Stimulated activated CD4-positive, alpha-beta T cell treated with anti-CD3 and anti-CD28 coated beads, Interleukin-15, amount 100 ng/mL, for 1 hour (primary cell): ENCODE results near the gene TRIM7.
"Not testable (repeated sequence)": the region's sequence is repeated elsewhere in the genome, so short reads cannot be mapped to it uniquely, and the experiment has no call there.

Experiments used
- DNase-seq, 2 donors: peaks; one replicate each; pipeline ENCODE4 v3.0.0-alpha.2; 2020; ENCODE audit warnings: low read depth in 1 of 2, low spot score in 1 of 2

TRIM7 gene

GRCh38 chr5:181212934-181213333, 7.9 kb upstream of the TRIM7 start:
- no peak for DNase-seq

- DNase-seq = no peak
Observed at GRCh38 chr5:181212080-181212479, 7.1 kb upstream of the TRIM7 start.

DNA sequence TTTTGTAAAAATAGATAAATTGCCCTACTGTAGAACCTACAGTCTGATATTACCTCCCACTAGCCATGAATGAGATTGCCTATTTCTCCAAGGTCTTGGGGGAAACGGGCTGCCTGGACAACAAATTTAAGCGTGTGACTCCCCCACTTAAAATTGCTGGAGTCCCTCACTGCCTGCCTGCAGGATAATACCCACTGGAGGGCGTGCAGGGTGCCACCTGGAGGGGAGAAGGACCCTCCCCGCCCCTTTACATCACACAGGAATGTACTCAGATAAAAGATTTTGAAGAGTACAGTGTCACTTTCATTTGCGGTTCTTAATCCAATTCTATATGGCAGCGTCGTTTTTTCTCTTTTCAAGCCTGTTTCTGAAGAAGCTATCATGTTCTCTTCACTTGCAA, 6.2 kb upstream of the TRIM7 start:
- DNase-seq = no peak

GRCh38 chr5:181210698-181211097, 5.7 kb upstream of the TRIM7 start:
- DNase-seq = not testable (repeated sequence)

DNA sequence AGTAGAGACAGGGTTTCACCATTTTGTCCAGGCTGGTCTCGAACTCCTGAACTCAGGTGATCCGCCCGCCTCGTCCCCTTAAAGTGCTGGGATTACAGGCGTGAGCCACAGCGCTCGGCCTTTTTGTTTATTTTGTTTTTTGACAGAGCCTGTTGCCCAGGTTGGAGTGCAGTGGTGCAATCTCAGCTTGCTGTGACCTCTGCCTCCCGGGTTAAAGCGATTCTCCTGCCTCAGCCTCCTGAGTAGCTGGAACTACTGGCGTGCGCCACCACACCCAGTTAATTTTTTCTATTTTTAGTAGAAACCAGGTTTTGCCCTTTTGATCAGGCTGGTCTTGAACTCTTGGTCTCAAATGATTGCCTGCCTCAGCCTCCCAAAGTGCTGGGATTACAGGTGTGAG, 5.2 kb upstream of the TRIM7 start:
- DNase-seq = not testable (repeated sequence)

- DNase-seq = not testable (repeated sequence)
Observed at GRCh38 chr5:181209006-181209405, 4.0 kb upstream of the TRIM7 start.

GRCh38 chr5:181207960-181208253, 2.9 kb upstream of the TRIM7 start:
- DNase-seq = no peak

DNA sequence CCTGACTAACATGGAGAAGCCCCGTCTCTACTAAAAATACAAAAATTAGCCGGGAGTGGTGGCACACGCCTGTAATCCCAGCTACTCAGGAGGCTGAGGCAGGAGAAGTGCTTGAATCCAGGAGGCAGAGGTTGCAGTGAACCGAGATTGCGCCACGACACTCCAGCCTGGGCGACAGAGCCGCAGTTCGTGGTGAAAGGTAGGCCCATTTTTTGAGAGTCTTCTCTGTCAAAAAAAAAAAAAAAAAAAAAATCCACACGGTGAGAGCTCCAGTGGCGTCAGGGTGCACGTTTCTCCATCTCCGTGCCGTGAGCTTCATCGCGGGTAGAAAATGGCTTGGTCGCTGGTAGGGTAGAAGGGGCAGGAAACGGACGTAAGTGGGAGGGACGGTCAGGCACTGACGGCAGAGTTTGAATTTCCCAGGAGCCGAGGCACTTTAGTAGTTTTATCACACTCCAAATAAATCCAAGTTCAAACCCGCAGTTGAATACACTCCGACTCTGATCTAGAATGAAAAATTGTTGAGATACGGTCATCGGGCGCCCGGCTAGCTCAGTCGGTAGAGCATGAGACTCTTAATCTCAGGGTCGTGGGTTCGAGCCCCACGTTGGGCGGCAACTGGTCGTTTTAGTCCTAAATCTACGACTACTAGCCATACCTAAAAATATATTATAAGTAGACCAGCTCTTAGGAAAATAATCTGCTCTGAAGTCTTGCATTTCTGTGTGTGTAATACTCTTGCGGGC, 2.4 kb upstream of the TRIM7 start:
- peak; percentile 49 to 84 for DNase-seq

- no peak for DNase-seq
Observed at GRCh38 chr5:181205761-181206649, 1.0 kb upstream of the TRIM7 start.

DNA sequence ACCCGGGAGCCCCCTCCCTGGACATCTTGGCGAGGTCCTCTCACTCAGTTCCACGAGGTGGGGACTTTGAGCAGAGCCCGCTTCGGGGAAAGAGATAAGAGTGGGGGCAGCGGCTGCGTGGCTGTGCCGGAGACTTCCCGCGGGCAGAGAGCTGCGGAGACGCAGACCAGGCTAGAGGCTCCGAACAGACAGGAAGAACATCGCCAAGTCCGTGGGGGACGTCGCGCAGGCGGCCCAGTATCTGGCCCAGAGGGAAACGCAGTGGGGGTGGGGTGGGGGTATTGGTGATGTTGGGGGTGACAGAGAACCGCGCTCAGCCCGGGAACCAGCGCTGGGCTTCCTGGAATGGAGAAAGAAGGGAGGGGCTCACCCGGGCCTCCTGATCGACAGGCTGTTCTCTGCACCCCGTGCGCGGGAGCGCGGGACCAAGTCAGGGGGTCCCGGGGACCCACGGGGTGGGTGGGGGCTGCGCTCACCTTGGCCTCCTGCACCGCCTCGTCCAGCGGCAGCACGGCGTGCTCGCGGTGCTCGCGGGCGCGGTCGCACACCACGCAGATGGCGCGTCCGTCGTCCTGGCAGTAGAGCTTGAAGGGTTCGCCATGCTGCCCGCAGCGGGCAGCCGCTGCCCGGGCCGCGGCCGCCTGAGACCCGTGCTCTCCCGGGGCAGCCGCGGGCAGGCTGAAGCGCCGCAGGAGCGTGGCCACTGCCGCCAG, 727 bp downstream of the TRIM7 start:
- no peak for DNase-seq

DNA sequence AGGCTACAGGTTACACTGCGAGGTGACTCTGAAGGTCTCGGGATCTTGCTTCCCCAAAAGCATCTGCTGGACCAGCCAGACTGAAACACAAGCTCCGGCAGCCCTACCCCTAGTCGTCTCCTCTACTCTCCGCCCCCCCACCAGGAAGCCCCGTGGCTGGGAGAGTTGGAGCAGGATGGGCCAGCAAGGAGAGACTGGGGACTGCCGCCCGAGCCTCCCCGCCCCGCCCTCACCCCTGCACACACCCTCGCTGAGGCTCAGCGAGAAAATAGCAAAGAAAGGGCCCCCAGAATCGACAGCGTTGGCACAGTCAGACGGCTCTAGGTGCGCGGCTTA, 1.3 kb downstream of the TRIM7 start:
- no peak for DNase-seq

- DNase-seq = no peak
Observed at GRCh38 chr5:181203093-181203711, 1.8 kb downstream of the TRIM7 start.

- DNase-seq = no peak
Observed at GRCh38 chr5:181200816-181201215, 4.2 kb downstream of the TRIM7 start.

DNA sequence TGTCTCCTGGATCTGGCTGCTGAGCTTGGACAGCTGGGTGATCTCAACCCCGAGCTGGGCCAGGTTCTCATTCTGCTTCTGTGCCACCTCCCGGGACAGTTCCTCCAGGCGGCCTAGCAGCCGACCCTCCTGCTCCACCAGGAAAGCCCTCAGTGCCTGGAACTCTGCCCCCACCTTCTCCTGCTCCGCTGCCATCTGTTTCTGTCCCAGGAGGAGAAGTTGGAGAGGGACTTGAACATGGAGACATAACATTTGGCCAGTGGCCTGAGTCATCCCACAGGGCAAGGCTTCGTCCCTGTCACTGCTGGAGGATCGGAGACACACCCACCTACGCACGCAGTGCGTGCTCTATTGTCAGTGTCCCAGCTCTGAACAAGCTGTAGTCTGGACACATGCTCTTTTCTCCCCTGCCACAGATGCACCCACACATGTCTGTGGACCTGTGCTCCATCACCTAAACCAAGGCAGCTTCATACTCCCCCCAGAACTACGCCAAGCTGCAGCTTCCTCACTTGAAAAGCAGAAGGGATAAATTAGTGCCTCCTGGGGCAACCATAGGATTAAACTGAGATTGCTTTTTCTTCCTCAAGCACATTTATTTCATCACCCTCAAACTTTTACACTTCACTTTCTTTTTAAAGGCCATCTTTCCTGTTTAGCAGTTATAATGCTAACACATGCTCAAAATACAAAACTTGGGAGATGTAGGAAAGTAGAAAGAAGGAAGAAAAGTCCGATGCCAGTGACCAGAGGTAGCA, 4.9 kb downstream of the TRIM7 start:
- no peak for DNase-seq

DNA sequence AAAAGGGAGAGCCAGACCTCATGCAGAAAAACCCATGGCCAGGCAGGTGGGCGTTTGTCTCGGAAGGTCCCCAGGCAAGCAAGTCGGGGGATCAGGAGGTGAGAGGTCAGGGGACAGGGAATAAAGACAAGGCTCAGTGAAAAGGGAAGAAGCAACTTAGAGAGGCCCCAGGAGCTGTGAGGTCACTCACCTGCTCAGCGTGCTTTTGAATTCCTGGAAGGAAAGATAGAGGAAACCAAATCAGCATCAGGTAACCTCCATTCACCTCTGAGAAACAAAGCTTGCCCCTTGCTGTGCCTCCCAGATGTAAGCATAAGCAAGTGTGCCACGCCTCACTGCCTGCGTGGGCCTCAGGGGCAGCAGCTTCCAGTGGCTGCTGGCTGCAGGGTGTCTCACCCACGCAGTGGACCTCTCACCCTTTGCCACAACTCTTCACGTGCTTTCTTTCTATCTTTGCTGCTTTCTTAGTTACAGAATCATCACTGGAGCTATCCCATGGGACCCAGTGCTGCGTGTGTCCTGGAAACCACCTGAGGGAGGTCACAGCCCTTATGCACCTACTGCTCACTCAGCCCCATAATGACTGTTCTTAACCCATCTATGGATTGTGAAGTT, 6.0 kb downstream of the TRIM7 start:
- DNase-seq = no peak

DNA sequence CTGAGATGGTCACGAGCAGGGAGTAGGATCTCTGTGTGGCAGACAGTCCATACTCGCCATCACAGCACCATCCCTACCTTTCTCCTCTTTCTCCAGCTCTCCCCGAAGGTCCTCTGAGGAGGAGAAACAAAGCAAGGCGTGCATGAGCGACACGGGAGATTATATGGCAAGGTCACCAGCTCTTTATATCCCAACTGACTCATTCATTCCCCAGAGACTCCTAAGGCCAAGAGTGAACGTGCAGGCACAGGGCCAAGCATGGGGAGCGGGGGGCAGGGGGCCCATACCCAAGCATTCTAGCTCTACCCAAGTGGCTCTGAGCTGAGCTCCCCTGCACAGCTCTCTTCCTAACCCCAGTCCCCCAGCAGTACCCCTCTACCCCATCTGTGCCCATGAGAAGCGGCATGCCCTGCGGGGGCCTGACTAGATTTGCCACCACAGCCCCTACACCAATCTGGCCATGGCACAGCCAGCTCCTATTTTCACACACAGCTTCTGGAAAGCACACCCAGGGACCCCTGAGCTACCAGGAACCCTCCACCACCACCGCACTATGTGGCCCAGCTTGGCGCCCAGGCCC, 6.8 kb downstream of the TRIM7 start:
- DNase-seq = no peak

DNA sequence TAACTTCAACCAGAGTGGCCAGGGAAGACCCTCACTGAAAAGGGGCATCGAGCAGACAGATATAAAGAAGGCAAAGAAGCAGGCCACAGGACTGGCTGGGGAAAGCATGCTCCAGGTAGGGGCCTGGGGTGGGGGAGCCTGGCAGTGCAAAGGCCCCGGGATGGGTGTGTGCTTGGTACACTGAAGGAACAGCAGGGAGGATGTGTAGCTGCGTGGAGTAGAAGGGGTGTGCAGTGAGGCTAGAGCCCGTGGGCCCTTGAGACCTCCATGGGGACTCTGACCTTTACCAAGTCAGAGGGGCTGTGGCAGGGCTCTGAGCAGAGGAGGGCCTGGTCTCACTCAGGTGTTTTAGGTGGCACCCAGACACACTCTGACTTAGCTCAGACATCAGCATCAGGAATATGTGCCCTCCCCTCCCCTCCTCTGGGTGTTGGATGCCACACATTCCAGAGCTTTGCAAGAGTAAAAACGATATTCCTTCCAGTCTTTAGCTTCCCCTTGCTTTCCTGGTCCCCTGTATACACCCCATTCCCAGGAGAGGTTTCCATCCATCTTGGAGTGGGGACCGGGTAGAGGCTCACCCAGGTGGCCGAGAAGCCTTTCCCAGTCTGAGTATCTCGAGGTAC, 7.6 kb downstream of the TRIM7 start:
- DNase-seq = no peak

DNA sequence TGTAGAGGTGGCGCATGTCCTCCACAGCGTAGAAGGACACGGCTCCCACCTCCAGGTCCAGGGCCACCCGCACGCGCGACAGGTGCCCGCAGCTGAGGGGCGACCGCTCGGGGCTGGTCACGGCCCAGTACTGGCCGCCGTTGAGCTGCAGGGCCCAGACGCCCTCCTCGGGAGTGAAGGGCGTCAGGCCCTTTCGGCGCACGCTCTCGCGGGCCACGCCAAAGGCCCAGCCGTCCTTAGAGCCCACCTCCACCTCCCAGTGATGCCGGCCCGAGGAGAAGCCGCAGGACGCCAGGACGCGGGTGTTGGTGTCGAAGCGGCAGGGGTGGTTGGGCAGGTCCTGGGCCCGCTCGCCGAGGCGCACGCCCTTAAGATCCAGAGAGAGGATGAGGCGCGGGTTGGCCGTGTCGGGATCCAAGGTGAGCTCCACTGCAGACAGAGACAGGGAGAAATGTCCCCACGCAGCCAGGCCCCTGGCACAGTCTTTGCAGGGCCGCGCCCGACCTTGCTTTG, 9.7 kb downstream of the TRIM7 start:
- no peak for DNase-seq

DNA sequence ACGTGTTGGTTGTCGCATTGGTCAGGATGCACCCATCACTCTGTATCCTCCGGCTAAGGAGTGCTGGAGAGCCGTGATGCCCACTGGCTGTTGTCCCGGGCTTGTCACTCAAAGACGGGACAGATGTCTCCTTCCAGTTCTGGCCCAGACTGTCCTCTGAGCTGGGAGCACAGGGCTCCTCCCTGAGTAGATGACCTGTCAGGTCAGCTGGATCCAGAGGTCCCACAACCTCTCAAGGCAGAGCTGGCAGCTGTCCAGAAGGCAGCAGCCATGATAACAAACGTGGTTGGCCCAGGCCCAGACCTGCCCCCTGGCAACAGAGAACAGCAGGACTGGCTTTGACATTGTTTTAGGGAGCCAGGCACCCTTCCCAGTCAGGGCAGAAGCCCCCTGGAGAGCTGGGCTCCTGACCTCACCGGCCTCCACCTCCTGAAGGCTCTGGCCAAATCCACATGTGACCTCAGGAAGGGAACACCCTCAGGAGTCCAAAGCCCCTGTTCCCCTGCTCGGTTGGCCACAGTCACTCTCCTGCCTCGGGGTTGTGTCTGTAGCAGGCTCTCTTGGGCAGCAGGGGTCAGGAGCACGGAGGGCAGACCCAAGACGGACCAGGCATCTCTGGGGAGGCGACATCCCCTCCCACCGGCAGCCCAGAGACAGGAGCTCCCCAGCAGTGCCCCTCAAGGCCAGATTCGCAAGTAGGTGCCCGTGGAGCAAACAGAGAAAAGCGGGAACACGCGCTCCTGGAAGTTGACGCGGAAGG, 10.3 kb downstream of the TRIM7 start:
- no peak for DNase-seq
